ENCODE data around the gene EPAS1. TPM values are rescaled to one million over a fixed set of nuclear protein-coding genes. Genes with fewer than 3 reads are reported as not detected.
A peak's percentile ranks its signal among the peaks of the same experiment; 100 is the strongest.

The EPAS1 gene
- total RNA-seq, 1 donor: 132 TPM

- no peak for TF ChIP-seq CTCF (IDR thresholded peaks at IDR 0.05; ENCODE audit: insufficient read depth, low read depth, low read length)
- no peak for DNase-seq (ENCODE audit: low read depth)
- H3K4me3 ChIP-seq (ENCODE audit: low read depth, low read length): no peak overlapping the region
These were observed 85.3 kb downstream of the EPAS1 start for GRCh38 chr2:46382331-46383112.

- no peak for DNase-seq (ENCODE audit: low read depth)
- no peak for TF ChIP-seq CTCF (IDR thresholded peaks at IDR 0.05; ENCODE audit: insufficient read depth, low read depth, low read length)
- no peak overlapping the region for H3K4me3 ChIP-seq (ENCODE audit: low read depth, low read length)
These were observed 85.8 kb downstream of the EPAS1 start for GRCh38 chr2:46383113-46383395.

GRCh38 chr2:46383784-46384456 is 86.7 kb downstream of the EPAS1 start:
- no peak for TF ChIP-seq CTCF (IDR thresholded peaks at IDR 0.05; ENCODE audit: insufficient read depth, low read depth, low read length)
- H3K4me3 ChIP-seq (ENCODE audit: low read depth, low read length): no peak overlapping the region
- DNase-seq (ENCODE audit: low read depth): no peak

- H3K4me3 ChIP-seq (ENCODE audit: low read depth, low read length): no peak overlapping the region
- no peak for TF ChIP-seq CTCF (IDR thresholded peaks at IDR 0.05; ENCODE audit: insufficient read depth, low read depth, low read length)
- no peak for DNase-seq (ENCODE audit: low read depth)
These were observed 87.2 kb downstream of the EPAS1 start for GRCh38 chr2:46384457-46384815.

- TF ChIP-seq CTCF (IDR thresholded peaks at IDR 0.05; ENCODE audit: insufficient read depth, low read depth, low read length): no peak
- H3K4me3 ChIP-seq (ENCODE audit: low read depth, low read length): no peak overlapping the region
- peak; percentile 44 for DNase-seq (ENCODE audit: low read depth)
These were observed 88.8 kb downstream of the EPAS1 start for GRCh38 chr2:46385786-46386577.

- no peak for DNase-seq (ENCODE audit: low read depth)
- TF ChIP-seq CTCF (IDR thresholded peaks at IDR 0.05; ENCODE audit: insufficient read depth, low read depth, low read length): no peak
- no peak overlapping the region for H3K4me3 ChIP-seq (ENCODE audit: low read depth, low read length)
These were observed 89.6 kb downstream of the EPAS1 start for GRCh38 chr2:46386763-46387162.

Measured in fibroblast of villous mesenchyme (primary cell).